Left ventricle myocardium inferior (tissue), 1 donor: ENCODE data around the gene BBOX1. TPM values are rescaled to one million over a fixed set of nuclear protein-coding genes. Genes with fewer than 3 reads are reported as not detected.

ENCODE experiments used
- DNase-seq: peaks from one replicate; pipeline ENCODE4 v3.0.0-alpha.2; 2020
- H3K27ac ChIP-seq: fragments of 200-600 bp; replicated peaks from 2 replicates; pipeline ENCODE4 v1.8.0; 2021
- H3K27me3 ChIP-seq: fragments of 200-600 bp; 2 replicates; pipeline ENCODE4 v1.8.0; 2021; ENCODE audit warnings: low read depth
- H3K36me3 ChIP-seq: fragments of 200-600 bp; 2 replicates; pipeline ENCODE4 v1.8.0; 2021
- H3K4me1 ChIP-seq: fragments of 200-600 bp; 2 replicates; pipeline ENCODE4 v1.8.0; 2021
- H3K4me3 ChIP-seq: fragments of 200-600 bp; 2 replicates; pipeline ENCODE4 v1.8.0; 2021; ENCODE audit warnings: mild to moderate bottlenecking, moderate library complexity
- H3K9me3 ChIP-seq: fragments of 200-600 bp; replicated peaks from 2 replicates; pipeline ENCODE4 v1.8.0; 2021
- intact Hi-C: fragments of 100-400 bp; cut with micrococcal nuclease; formaldehyde crosslinking; loops from one replicate; pipeline ENCODE4 v1.11.0; 2022
- total RNA-seq: library from RNA; stranded (reverse); fragmentation: NEBNext Ultra II Directional; extraction: Animal tissue kit (Norgen Biotek cat#: 25700); gene quantifications from one replicate; pipeline ENCODE4 v1.2.1, GENCODE V29; 2021
- TF ChIP-seq, protein P1 (sequence below): fragments of 200-600 bp; IDR thresholded peaks from 2 replicates; pipeline ENCODE4 v1.8.0; 2021; ENCODE audit warnings: antibody characterized with exemption, mild to moderate bottlenecking, borderline replicate concordance
- donor health status: DM: no; HTN: yes; CAD: no; lungs with severe emphysema.

The BBOX1 gene
- total RNA-seq, 1 donor from 2014 or later = not detected

DNA sequence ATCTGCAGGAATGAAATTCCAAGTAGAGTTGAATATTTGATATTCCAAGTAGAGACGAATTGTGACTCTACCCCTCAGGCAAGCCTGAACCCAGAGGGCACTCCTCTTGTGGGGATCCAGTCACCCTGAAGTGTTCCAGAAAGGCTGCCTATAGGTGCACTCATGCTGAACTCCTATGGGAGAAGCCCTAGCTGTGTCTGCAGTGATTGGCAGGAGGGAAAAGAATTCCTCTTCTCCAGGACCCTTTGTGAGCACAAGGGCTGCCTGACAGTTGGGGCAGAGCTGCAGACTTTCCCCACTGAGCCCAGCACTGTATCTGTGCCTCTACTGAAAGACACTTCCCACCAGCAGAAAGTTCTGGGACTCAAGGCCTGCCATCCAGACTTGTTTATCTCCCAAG is 35.0 kb downstream of the BBOX1 start:
- H3K4me3 ChIP-seq = no peak overlapping the region
- no peaks in the 10 kb centered on the region for H3K27me3 ChIP-seq
- intact Hi-C loops = no loop called here
- TF ChIP-seq, protein P1, sequence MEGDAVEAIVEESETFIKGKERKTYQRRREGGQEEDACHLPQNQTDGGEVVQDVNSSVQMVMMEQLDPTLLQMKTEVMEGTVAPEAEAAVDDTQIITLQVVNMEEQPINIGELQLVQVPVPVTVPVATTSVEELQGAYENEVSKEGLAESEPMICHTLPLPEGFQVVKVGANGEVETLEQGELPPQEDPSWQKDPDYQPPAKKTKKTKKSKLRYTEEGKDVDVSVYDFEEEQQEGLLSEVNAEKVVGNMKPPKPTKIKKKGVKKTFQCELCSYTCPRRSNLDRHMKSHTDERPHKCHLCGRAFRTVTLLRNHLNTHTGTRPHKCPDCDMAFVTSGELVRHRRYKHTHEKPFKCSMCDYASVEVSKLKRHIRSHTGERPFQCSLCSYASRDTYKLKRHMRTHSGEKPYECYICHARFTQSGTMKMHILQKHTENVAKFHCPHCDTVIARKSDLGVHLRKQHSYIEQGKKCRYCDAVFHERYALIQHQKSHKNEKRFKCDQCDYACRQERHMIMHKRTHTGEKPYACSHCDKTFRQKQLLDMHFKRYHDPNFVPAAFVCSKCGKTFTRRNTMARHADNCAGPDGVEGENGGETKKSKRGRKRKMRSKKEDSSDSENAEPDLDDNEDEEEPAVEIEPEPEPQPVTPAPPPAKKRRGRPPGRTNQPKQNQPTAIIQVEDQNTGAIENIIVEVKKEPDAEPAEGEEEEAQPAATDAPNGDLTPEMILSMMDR = no peak
- H3K36me3 ChIP-seq = no peaks in the 10 kb centered on the region
- no peaks in the 10 kb centered on the region for H3K4me1 ChIP-seq
- no peak for DNase-seq
- peaks cover 9% of the 10 kb centered on the region for H3K9me3 ChIP-seq
- no peak overlapping the region for H3K27ac ChIP-seq

DNA sequence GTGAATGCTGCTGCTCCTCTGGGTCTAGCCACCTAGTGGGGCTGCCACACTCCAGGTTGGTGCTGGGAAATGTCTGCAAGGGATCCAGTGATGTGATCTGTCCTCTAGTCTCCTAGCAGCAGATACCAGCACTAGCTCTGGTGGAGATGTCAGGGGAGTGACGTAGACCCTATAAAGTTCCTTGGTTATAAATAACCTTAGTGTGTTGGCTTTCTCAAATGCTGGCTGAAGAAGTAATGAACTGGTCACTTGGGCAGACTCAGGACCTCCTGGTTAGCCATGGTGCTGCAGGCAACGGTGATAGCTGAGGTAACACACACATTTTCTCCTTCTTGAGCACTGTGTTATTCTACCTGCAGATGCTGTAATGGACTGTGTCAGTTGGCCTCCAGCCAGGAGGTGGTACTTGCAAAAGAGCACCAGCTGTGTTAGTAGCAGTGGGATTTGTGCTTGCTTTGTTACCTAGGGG is 35.5 kb downstream of the BBOX1 start:
- Histone ChIP-seq H3K4me3 (no peak overlapping the region), H3K9me3 (peaks cover 9% of the 10 kb centered on the region), H3K4me1 (no peaks in the 10 kb centered on the region), H3K36me3 (no peaks in the 10 kb centered on the region), H3K27me3 (no peaks in the 10 kb centered on the region), H3K27ac (no peak overlapping the region)
- intact Hi-C loops = no loop called here
- no peak for DNase-seq
- TF ChIP-seq, protein P1 = no peak

DNA sequence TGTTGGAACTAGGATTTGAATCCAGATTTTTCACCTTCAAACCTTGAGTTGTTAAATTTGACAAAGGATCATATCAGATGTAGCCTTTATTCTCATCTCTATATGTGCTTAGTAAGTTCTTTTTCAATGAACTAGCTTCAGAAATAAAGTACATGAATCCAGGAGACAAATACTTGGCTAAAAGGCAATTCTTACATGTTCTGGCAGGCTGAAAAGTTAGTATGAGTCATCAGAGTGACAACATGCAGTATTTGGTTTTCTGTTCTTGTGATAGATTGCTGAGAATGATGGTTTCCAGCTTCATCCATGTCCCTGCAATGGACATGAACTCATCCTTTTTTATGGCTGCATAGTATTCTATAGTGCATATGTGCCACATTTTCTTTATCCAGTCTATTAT is 40.4 kb downstream of the BBOX1 start:
- H3K36me3 ChIP-seq = no peaks in the 10 kb centered on the region
- no peak overlapping the region for H3K27ac ChIP-seq
- no peak for DNase-seq

DNA sequence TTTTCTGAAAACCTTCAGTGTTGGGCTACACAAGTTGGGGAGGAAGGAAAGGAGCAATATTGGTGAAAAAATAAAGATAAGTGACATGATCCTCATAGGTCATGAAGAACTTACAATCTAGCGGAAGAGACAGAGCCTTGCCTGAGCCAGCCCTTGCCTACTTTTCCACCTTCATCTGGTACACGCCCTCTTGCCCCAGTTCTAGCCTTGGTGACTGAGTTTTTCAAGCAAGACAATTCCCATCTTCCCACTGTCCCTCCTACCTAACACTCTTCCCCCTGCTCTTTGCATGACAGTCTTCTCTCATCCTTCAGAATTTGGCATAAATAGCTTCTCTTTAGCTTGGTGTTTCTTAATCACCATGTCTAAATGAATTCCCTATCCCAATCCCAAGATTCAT is 42.6 kb downstream of the BBOX1 start:
- Histone ChIP-seq H3K27ac (no peak overlapping the region), H3K9me3 (no peaks in the 10 kb centered on the region), H3K4me3 (no peak overlapping the region), H3K4me1 (no peaks in the 10 kb centered on the region), H3K27me3 (no peaks in the 10 kb centered on the region), H3K36me3 (no peaks in the 10 kb centered on the region)
- intact Hi-C loops = no loop called here
- TF ChIP-seq, protein P1 = no peak
- no peak for DNase-seq

More for the DNA sequence above, 40.4 kb downstream of the BBOX1 start:
- TF ChIP-seq, protein P1 = no peak
- H3K27me3 ChIP-seq = no peaks in the 10 kb centered on the region
- intact Hi-C loops = no loop called here
- H3K9me3 ChIP-seq = no peaks in the 10 kb centered on the region
- no peaks in the 10 kb centered on the region for H3K4me1 ChIP-seq
- H3K4me3 ChIP-seq = no peak overlapping the region

DNA sequence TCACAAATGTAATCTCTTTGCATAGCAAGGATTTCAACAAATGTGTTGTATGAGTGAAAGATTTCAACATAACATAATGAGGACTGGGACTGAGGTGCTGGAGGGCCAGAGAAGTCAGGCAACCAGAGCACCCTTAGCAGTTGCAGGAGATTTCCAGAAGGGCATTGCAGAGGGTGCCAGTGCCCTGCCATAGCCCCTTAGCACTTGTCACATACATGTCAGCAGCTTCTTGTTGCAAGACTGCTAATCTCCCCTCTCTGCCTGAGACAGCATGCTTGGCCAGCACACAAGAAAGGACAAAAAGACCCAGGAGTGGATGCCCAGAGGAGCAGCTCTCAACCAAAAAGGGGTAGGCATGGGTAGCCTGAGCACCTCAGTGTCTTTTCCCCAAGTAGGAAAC is 43.2 kb downstream of the BBOX1 start:
- TF ChIP-seq, protein P1 = no peak
- intact Hi-C loops = no loop called here
- H3K4me1 ChIP-seq = no peaks in the 10 kb centered on the region

More for the DNA sequence above, 43.2 kb downstream of the BBOX1 start:
- Histone ChIP-seq H3K27ac (no peak overlapping the region), H3K9me3 (no peaks in the 10 kb centered on the region), H3K36me3 (no peaks in the 10 kb centered on the region), H3K27me3 (no peaks in the 10 kb centered on the region), H3K4me3 (no peak overlapping the region)
- DNase-seq = no peak
